HG03460 (cell line): ENCODE data around the gene TIGIT.

Source experiments
- ATAC-seq: cut with Tn5 transposase; IDR thresholded peaks from one replicate; pipeline ENCODE4 v1.9.1; 2021; ENCODE audit not compliant: unreplicated experiment

TIGIT gene

GRCh38 chr3:114310695-114311094 lies 16.9 kb downstream of the TIGIT start:
- no peak for ATAC-seq

GRCh38 chr3:114313426-114313825 lies 19.6 kb downstream of the TIGIT start:
- no peak for ATAC-seq

- no peak for ATAC-seq
Observed at GRCh38 chr3:114314282-114314681, 20.5 kb downstream of the TIGIT start.

- ATAC-seq = no peak
Observed at GRCh38 chr3:114318295-114318694, 24.5 kb downstream of the TIGIT start.

- ATAC-seq = no peak
Observed at GRCh38 chr3:114319453-114319852, 25.6 kb downstream of the TIGIT start.

GRCh38 chr3:114320246-114320645 lies 26.4 kb downstream of the TIGIT start:
- no peak for ATAC-seq

- ATAC-seq = peak; percentile 72
Observed at GRCh38 chr3:114323546-114324254, 29.9 kb downstream of the TIGIT start.

GRCh38 chr3:114327665-114328064 lies 33.8 kb downstream of the TIGIT start:
- no peak for ATAC-seq

GRCh38 chr3:114328345-114328744 lies 34.5 kb downstream of the TIGIT start:
- no peak for ATAC-seq

- no peak for ATAC-seq
Observed at GRCh38 chr3:114329823-114330222, 36.0 kb downstream of the TIGIT start.

- ATAC-seq = no peak
Observed at GRCh38 chr3:114331007-114331406, 37.2 kb downstream of the TIGIT start.

GRCh38 chr3:114331710-114332109 lies 37.9 kb downstream of the TIGIT start:
- ATAC-seq = no peak

GRCh38 chr3:114332342-114333179 lies 38.7 kb downstream of the TIGIT start:
- no peak for ATAC-seq

GRCh38 chr3:114333180-114333922 lies 39.5 kb downstream of the TIGIT start:
- no peak for ATAC-seq

GRCh38 chr3:114333923-114334240 lies 40.1 kb downstream of the TIGIT start:
- ATAC-seq = no peak

- no peak for ATAC-seq
Observed at GRCh38 chr3:114336122-114336697, 42.4 kb downstream of the TIGIT start.

GRCh38 chr3:114336857-114337256 lies 43.0 kb downstream of the TIGIT start:
- ATAC-seq = no peak

GRCh38 chr3:114338651-114339357 lies 45.0 kb downstream of the TIGIT start:
- ATAC-seq = no peak

- no peak for ATAC-seq
Observed at GRCh38 chr3:114344492-114344891, 50.7 kb downstream of the TIGIT start.

- ATAC-seq = no peak
Observed at GRCh38 chr3:114350271-114350670, 56.4 kb downstream of the TIGIT start.

GRCh38 chr3:114350690-114351089 lies 56.9 kb downstream of the TIGIT start:
- no peak for ATAC-seq
